Hematopoietic multipotent progenitor cell (in vitro differentiated cells): ENCODE results near the gene HP1BP3. TPM values are rescaled to one million over a fixed set of nuclear protein-coding genes. Genes with fewer than 3 reads are reported as not detected.

ENCODE experiments used
- DNase-seq, 3 donors: peaks; one replicate each; pipeline ENCODE4 v3.0.0-alpha.2; 2011 to 2015; ENCODE audit warnings: low read depth in 2 of 3, low spot score in 2 of 3
- total RNA-seq: library from RNA; depleted of rRNA; stranded (reverse); fragments of >200 nt; gene quantifications from one replicate; pipeline ENCODE4 v1.2.3, GENCODE V29; 2012

Gene HP1BP3
- total RNA-seq, 1 donor: 104 TPM

DNA sequence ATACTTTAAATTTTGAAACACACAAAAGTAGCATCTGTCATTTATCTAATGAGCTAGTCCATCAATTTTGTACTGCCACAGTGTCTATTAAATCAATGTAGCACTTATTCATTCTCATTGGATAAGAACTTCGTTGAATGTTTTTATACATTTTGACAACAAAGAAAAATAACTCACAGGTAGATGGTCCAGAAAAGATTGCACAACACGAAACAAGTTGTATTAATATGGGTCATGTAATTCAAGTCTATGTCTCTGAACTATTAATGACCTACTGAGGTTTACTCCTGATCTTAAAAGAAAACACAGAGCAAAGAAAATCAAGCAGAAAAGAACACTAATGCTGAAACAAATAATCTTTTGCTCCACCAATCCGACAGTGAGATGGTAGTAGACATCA lies 15.3 kb downstream of the HP1BP3 start:
- DNase-seq: no peak

DNA sequence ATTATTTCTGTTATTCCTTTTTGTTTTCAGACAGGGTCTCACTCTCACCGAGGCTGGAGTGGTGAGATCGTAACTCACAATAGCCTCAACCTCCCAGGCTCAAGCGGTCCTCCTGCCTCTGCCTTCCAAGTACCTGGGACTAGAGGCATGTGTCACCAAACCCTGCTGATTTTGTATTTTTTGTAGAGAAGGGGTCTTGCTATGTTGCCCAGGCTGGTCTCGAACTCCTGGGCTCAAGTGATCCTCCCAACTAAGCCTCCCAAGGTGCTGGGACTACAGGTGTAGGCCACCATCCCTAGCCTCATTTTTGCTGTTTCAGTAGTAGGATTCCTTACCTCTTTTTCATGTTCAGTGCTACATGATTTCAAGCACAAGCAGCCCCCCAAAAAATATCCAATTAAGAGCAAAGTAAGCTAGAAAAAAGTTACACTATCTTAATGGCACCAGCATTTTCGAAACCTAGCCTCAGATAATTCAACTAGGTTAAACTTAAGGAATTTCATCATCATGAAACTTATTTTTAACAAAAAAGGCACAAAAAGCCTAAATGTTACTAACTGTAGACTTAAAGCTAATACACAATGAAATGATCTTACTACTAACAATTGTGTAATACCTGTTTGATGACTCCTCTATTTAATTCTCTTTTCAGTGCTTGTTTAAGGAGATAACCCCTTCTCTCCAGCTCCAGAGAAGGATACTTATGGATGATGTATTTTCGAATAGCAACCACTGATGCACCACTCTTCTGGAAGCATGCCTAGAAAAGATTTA lies 16.6 kb downstream of the HP1BP3 start:
- no peak for DNase-seq

DNA sequence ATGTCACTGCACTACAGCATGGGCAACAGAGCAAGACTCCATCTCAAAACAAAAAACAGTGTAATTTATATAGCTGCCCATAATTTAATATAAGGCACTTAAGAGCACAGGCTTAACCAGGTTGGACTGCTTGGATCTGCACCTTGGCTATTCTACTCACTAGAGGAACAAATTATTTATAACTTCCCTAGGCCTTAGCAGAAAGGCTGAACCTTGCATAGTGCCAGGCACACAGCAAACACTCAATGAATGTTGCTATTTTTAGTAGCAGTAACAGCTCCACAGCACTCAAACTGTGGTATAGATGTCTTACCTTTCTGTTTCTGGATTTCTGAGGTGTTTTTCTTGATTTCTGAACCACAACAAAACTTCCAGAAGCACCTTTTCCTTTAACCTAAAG lies 19.8 kb downstream of the HP1BP3 start:
- DNase-seq: no peak

DNA sequence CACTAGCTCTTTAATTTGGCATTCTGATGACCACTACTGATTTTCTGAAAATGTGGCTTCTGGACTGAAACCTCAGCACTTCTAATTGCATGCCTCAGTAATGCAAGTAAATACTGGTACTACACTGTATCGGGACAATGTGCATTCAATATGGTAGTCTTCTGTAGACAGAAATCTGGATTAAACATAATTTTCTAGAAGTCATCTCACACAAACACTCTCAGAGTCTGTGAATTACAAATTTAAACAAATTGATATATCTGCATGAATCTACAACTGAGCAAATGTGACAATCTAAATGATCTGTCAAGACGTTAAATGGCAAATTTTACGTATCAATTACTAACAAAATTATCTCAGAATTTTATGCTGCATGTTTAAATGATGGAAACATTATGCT lies 23.7 kb downstream of the HP1BP3 start:
- no peak for DNase-seq

DNA sequence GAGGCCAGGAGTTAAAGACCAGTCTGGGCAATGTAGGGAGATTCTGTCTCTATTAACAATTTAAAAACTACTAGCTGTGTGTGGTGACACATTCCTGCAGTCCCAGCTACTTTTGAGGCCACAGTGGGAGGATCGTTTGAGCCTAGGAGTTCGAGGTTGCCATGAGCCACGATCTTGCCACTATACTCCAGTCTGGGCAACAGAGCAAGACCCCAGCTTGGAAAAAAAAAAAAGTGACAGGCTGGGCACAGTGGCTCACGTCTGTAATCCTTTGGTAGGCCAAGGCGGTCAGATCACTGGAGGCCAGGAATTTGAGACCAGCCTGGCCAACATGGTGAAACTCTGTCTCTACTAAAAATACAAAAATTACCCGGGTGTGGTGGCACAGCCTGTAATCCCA lies 26.8 kb downstream of the HP1BP3 start:
- DNase-seq: no peak

DNA sequence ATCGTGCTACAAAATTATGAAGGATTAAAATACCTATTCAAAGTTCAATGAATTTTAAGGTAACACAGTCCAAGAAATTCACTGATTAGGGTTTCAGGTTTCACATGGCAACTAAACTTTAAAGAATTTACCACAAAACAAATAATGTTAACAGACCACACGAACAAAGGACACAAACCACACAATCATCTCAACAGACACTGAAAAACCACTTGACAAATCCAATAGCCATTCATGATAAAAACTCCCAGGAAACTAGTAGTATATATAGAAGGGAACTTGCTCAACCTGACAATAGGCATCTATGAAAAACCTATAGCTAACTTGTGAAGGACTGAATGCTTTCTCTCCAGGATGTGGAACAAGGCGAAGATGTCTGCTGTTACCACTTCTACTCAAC lies 33.5 kb downstream of the HP1BP3 start:
- no peak for DNase-seq

DNA sequence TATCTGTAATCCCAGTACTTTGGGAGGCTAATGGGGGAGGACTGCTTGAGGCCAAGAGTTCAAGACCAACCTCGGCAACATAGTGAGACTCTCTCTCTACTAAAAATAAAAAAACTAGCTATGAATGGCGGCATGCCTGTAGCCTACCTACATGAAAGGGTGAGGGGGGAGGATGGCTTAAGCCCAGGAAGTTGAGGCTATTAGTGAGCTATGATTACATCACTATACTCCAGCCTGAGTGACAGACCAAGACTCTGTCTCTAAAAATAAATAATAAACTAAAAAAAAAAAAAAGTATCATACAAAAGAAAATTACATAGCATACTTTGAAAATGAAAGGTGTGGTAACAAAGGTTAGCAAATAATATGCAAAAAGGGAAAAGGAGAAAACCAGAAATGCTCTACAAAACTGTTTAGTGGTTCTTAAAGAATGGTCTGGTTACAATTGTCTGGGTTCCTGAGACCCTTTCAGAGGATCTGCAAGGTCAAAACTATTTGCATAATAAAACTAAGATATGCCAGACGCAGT lies 35.6 kb downstream of the HP1BP3 start:
- DNase-seq: no peak

DNA sequence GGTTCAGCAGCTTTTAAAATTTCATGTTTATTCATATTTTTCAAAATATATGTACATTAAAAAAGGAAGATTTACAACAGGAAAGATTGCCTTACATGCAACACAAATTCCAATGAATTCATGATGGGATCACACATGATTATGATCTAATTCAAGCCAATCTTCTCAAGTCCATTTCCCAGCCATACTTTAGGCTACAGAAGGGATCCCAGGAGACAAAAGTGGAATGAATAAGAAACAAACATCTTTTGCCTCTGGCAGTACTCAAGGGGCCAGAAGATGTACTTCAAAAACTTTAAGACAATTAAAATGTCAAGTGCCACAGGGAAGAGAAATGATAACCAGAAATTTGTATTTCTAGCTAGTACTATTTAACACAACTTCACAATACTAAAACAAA lies 44.4 kb downstream of the HP1BP3 start:
- DNase-seq: no peak

DNA sequence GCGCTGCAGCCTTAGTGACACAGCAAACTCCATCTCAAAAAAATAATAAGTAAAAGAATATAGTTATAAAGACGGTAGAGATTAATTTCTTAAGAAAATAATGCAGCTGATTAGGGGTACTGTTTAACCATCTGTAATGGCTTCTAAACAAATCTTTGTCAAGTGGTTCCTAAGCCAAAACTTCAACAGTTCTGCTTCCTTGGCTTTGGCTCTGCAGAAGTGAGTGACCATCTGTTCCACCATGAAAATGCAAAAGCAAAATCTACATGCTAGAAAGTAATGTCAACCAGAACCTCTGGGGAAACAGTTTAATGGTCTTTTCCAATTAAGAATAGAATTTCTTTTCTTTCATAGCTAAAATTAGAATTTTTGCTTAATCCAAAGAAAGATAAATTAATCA lies 46.3 kb downstream of the HP1BP3 start:
- DNase-seq: no peak

DNA sequence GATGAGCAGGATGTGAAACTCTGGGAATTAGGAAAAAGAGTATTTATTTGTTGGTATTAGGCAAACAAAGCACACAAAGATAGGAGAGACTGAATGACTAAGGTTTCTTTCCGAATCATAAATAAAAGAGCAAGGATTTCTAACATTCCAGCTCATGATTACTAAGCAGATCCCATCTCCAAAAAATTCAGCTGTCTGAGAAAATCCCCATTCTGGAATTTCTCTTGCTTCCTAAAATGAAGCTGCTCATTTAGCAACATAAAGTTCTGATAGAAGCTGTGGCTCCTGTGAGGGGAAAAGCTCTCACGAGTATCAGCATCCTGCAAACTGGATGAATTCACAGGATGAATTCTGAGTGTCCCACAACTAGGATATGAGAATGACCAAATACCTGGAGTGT lies 47.9 kb downstream of the HP1BP3 start:
- DNase-seq: no peak

DNA sequence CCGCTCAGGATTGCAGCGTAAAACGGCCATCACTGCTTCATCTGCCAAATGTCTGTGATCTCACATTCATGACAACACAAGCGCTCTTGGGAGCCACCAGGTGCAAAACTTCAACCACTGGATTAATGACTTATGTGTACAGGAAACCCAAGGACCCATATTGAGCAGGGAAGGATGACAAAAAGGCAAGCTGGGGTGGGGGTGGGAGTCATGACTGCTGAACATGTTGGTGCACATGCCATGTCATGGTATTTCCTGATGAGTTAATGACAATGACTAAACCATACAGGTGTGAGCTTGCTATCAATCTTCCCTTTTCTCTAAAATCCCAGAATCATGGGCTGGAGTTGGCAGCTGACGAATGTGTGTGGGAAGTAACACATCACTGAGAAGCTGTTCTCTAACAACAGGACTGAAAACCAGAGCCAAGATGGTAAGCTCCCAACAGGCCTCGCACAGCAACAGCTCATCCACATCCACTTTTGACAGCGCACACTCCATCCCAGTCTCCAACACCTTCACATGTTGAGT lies 51.5 kb downstream of the HP1BP3 start:
- peak in 1 of 3 donors; percentile 8 for DNase-seq

DNA sequence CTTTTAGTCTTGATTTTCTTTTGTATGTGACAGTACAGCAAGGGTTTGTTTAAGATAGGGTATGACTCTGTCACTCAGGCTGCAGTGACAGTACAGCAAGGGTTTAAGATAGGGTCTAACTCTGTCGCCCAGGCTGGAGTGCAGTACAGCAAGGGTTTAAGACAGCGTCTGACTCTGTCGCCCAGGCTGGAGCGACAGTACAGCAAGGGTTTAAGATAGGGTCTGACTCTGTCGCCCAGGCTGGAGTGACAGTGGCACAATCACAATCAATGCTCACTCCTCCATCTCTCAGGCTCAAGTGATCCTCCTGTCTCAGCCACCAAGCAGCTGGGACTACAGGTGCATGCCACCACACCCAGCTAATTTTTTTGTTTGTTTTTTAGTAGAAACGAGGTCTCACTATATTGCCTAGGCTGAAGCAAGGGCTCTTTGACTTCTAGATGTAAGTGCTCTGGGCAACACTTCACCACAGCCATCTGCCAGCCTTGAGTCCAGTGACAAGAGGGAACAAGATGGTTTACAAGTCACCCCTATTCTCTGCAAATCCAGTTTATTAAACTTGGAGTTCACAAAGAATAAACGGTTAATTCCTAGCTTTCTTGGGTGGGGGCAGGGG lies 53.6 kb downstream of the HP1BP3 start:
- DNase-seq: peak in 1 of 3 donors; percentile 7

DNA sequence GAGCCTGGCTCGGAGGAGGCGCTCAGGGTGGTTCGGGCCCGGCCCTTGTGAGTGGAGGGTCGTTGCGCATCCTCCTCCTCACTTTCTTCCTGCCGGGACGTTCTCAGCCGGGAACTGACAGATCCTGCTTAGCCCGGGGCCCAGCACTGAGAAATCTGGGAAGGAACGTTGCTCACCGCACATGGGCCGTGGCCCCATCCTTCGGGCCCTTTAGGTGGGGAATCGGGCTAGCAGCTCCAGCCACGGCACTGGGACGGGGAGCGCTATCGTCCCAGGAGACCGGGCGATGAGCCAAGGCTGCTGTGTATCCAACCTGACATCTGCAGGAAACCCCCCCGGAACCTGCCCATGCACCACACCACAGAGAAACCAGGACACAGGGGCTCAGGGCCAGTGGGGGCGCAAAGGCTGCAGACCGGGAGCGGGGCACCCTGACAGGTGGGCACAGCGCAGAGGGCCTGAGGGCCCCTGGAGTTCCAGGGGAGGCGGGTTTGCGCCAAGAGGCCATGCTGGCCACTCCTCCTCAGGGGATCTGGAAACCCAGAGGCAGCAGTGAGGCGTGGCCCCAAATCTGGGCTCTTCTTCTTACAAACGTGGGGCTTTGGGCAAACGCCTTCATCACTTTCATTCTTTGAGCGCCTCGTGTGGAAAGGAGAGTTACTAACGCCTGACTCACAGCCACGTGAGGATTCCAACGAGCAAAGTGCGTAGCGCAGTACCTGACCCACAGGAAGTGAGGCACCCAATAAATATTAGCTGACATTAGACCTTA lies 54.3 kb downstream of the HP1BP3 start, which contains the start of gene SH2D5:
Gene SH2D5 (minus strand): TSS at position 116 of the 772 bp plus-strand sequence. CDS start 4,659 bp downstream, outside the sequence.
- peak; percentile 45 to 94 (median 92) for DNase-seq

DNA sequence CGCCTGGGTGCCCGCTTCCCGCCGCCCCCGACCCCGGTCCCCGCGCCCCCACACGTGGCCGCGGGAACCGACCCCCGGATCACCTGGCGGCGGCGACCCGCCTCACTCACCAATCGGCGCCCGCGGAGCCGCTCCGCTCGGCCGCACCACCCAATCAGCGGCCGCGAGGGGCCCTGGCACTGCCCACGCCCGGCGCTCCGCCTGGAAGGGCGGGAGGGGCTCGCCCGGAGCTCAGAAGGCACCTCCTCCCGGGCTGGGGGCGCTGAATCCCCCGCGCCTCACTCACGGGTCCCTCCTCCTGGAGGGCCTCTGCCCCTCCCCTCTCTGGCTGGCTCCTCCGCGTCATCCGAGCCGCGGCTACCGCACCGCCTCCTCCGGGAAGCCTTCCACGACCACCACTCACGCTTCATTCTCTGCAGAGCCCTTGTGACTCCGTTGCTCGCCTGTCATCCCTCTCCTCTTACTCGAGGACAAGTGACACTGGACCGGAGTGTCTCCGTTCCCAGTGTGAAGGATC lies 55.0 kb downstream of the HP1BP3 start:
- peak in 2 of 3 donors; percentile 61 to 62 for DNase-seq

DNA sequence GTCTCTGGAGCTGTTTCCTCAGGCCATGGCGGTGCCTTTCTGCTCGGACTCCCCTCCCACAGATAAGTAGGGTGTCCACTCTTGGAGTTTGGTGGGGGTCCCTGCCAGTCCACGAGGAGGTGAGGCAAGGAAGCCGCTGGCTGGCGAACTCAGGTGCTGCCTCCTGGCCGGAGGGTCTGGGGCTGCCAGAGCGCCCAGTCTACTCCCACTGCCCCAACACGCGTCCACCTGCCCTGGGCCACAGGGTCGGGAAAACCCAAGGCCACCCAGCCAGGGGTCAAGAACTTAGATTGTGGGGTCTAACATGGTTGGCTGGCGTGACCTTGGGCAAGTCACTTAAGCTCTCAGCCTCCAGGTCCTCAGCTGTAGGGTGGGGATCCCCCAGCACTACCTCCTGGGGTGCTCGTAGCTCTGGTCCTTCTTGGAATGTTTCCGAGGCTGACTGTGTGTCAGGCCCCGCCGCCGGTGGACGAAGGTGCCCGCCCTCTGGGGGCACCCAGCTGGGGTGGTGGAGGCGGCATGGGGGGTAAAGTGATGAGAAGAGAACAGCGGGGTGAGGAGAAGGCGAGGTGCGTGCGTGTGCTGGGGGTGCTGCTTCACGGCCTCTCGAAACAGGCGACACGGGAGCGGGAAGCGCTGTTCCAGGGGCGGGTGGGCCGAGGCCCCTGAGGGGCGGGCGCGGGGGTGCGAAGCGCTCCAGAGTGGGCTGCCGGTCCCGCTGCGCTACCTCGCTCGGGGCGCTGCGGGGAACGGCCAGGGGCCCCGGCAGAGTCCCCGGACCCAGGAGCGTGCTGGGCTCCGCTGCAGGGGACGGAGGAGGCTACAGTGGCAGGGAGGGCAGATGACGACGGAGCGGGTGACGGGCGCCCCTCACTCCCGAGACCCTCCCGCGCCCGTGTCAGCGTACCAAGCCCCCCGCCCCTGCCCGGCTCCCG lies 55.8 kb downstream of the HP1BP3 start:
- no peak for DNase-seq

DNA sequence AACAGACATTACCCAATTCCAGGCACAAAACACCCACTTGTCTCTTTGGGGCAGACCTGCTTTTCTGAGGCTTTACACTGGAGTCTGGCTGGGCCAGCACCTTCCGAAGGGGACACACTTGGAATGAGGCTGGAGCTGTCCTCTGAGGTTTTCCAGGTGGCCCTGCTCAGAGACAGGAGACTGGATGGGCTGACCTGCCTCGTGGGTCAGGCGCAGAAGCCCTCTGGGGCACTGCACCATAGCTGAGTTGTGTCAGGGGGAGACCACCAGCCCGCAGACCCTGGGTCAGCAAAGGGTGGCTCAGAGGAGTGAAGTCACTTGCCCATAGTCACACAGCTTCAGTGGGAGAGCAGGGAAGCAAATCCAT lies 56.4 kb downstream of the HP1BP3 start:
- no peak for DNase-seq

DNA sequence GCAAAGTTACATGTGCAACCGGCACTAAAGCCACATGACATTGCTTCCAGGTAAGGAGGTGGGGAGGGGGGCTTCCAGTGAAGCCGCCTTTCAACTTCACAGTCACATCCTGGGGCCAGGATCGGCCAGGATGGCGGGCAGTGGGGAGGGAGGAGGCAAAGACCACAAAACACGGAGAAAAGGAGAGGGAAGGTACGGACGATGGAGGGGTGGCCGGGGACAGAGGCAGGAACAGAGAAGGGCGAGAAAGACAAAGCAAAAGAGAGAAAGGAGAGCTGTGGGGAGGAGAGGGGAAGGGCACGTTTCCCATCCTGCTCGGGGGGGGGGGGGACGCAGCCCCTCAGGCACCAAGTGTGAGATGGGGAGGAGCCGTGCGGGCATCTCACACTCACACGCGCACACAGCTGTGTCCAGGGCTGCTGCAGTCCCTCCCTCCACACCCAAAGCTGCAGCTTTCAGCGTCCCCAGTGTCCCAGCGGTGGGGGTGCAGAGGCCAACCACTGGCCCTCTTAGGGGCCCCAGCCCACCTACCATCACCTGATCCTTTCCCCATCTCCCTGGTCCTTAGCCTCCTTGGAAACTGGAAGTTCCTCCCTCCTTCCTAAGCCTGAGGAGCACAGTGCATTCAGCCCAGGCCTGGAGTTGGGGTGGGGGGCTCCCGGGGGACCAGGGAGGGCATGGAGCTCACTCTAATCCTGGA lies 57.0 kb downstream of the HP1BP3 start:
- DNase-seq: peak in 1 of 3 donors; percentile 5

DNA sequence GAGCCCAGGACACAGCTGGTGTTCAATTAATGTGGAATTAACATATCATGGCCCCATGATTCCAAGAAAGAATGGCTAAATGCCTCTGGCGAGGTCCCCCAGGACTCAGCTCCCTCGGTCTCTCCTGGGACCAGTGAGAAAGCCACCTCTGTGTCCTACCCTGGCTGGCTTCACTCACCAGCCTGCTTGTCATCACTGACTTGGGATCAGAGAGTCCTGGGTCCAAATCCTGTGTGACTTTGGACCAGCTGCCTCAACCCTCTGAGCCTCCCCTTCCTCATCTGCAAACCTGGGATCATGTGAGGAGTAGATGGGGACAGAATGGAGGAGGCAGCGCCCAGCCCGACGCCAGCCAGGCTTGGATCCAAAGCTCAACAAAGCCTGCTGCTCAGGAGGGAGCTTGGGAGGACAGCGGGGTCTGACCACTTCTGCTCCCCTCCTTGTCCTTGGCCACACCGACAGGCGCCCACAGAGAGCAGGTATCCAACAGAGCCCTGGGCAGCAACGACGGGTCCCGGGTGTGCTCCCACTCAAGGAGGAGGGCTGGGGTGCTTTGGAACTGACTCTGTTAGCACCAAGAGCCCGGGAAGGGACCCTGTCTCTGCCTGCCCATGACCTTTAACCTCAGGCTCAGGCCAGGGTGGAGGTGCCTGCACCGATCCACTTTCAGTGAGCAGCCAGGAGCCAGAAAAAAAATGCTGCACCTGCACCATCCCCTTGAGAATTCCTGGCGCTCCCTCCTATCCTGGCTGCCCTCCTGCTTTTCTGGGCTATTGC lies 57.8 kb downstream of the HP1BP3 start:
- DNase-seq: no peak
